Measurements from ENCODE around the gene PAPPA. TPM values are rescaled to one million over a fixed set of nuclear protein-coding genes. Genes with fewer than 3 reads are reported as not detected.

The PAPPA gene
- total and polyA plus RNA-seq, 9 of the 15 experiments (the other 6 are each of a cell fraction or from before 2014, with no cell fraction given), result 0.06 to 0.18 (median 0.11) TPM

DNA sequence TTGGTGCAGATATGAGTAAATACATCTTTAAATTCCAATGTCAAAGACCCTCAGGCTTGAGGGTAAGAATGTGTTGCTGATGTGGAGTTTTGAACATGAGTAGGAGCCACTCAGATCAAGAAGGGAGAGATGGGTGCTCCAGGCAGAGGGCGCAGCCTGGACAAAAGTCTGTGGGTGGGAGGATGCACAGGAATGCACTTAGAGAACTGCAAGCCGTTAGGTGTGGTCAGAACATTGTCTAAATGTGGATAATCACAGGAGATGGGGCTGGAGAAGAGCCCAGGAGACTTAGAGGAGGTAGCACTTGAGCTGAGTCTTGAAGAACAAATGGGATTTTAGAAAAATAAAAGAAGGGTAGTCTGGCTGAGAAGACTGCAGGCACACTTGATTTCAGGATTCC is 255.5 kb downstream of the PAPPA start:
- no peaks in the 10 kb centered on the region for H3K36me3 ChIP-seq (ENCODE audit: control insufficient read depth, insufficient read depth, low read length)
- no TSS peak for BruUV-seq (replicated peaks)
- TF ChIP-seq TEAD4 (IDR thresholded peaks at IDR 0.05; ENCODE audit: low read length) (peak; percentile 12; the same call in 1 of the 2 replicates), TEAD4 (CRISPR knock-in tag; IDR thresholded peaks at IDR 0.05; ENCODE audit: borderline replicate concordance) (no peak), ZNF445 (CRISPR knock-in tag; IDR thresholded peaks at IDR 0.05; ENCODE audit: low read depth) (no peak), ZNF444 (CRISPR knock-in tag; IDR thresholded peaks at IDR 0.05) (no peak), RCOR1 (IDR thresholded peaks at IDR 0.05; ENCODE audit: borderline replicate concordance in 1 of 2, low read depth in 2 of 2, low read length in 2 of 2) (0 out of 4 replicates have a peak, but pooled peaks of 1 of the 2 experiments have one; percentile 23), ARID2 (IDR thresholded peaks at IDR 0.05) (no peak)
- intact Hi-C loops (cut with micrococcal nuclease) (no loop called here), in situ Hi-C loops (cut with MboI) (no loop called here)
- DNase-seq (ENCODE audit: extremely low read depth in 1 of 4, low spot score in 3 of 4), result no peak
- peaks cover 0 to 18% of the 10 kb centered on the region in 2 experiments; a peak in 4 of 5 replicates for H3K4me1 ChIP-seq (replicated peaks in 1 of 2; ENCODE audit: control insufficient read depth in 2 of 2, insufficient read depth in 2 of 2, low read length in 2 of 2)
- H3K4me3 ChIP-seq, result no peak overlapping the region
- no peaks in the 10 kb centered on the region for H4K20me1 ChIP-seq (replicated peaks; ENCODE audit: control insufficient read depth, insufficient read depth, low read length)
- no peaks in the 10 kb centered on the region for H3K9me1 ChIP-seq (ENCODE audit: control insufficient read depth, insufficient read depth, low read length)
- ChIA-PET POLR2A (interaction anchor here (0.6 to 0.7 kb wide), 2 partner anchors 65 to 378 kb away, joined by 3 read pairs; no protein-coding TSS in a partner anchor), CTCF (ENCODE audit: low intra/inter-chr PET ratio) (no interaction called here)
- peak; percentile 55 for ATAC-seq
- H3K9me3 ChIP-seq (replicated peaks; ENCODE audit: control insufficient read depth, insufficient read depth, low read depth, low read length), result no peaks in the 10 kb centered on the region
- 53% methylated on average over 2 of the region's 2 CpGs for WGBS (ENCODE audit: insufficient coverage, low coverage, missing lambda C conversion rate)
- H3K79me2 ChIP-seq (ENCODE audit: control insufficient read depth, insufficient read depth, low read length), result no peaks in the 10 kb centered on the region
- H2AFZ ChIP-seq (ENCODE audit: low read depth, low read length), result peak overlapping the region; percentile 25; the same call in 1 of the 2 replicates
- H3K9ac ChIP-seq (ENCODE audit: insufficient read depth in 1 of 2, low read depth in 2 of 2, low read length in 2 of 2), result no peak overlapping the region
- FAIRE-seq, result no peak
- H3K4me2 ChIP-seq (ENCODE audit: insufficient read depth, low read length), result no peak overlapping the region
- no peak overlapping the region for H3K27ac ChIP-seq (ENCODE audit: extremely low read depth, low read depth, low read length)
- no peaks in the 10 kb centered on the region for H3K27me3 ChIP-seq (ENCODE audit: control insufficient read depth in 2 of 2, insufficient read depth in 2 of 2, low read length in 2 of 2)

DNA sequence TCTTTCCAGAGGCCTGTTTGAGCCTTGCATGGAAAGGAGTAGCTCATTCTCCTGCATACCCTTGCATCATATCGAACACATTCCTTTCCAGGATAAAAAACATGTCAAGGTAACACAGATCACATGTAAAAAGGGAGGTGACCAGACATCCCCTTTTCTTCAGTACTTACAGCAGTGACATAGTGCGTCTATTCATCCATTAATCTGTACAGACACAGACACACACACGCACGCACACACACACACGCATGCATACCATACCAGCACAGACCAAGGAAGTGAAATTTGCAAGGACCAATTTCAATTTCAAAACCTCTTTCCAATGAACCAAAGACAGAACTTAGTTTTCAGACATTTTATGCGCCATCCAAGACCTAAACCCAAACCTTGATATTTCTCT is 256.0 kb downstream of the PAPPA start:
- Histone ChIP-seq H3K79me2 (ENCODE audit: control insufficient read depth, insufficient read depth, low read length) (no peaks in the 10 kb centered on the region), H3K27ac (ENCODE audit: extremely low read depth, low read depth, low read length) (no peak overlapping the region), H3K9me1 (ENCODE audit: control insufficient read depth, insufficient read depth, low read length) (no peaks in the 10 kb centered on the region), H3K4me3 (no peak overlapping the region), H2AFZ (ENCODE audit: low read depth, low read length) (0 out of 2 replicates have a peak overlapping the region, but pooled peaks have one; percentile 25), H3K9ac (ENCODE audit: insufficient read depth in 1 of 2, low read depth in 2 of 2, low read length in 2 of 2) (no peak overlapping the region), H4K20me1 (replicated peaks; ENCODE audit: control insufficient read depth, insufficient read depth, low read length) (no peaks in the 10 kb centered on the region), H3K4me1 (replicated peaks in 1 of 2; ENCODE audit: control insufficient read depth in 2 of 2, insufficient read depth in 2 of 2, low read length in 2 of 2) (peaks cover 0 to 18% of the 10 kb centered on the region in 2 experiments; a peak in 4 of 5 replicates), H3K9me3 (replicated peaks; ENCODE audit: control insufficient read depth, insufficient read depth, low read depth, low read length) (no peaks in the 10 kb centered on the region), H3K27me3 (ENCODE audit: control insufficient read depth in 2 of 2, insufficient read depth in 2 of 2, low read length in 2 of 2) (no peaks in the 10 kb centered on the region), H3K4me2 (ENCODE audit: insufficient read depth, low read length) (no peak overlapping the region), H3K36me3 (ENCODE audit: control insufficient read depth, insufficient read depth, low read length) (no peaks in the 10 kb centered on the region)
- CTCF ChIA-PET (ENCODE audit: low intra/inter-chr PET ratio), result no interaction called here
- WGBS (ENCODE audit: insufficient coverage, low coverage, missing lambda C conversion rate), result 65% methylated on average over 6 of the region's 6 CpGs
- FAIRE-seq, result no peak
- in situ Hi-C loops (cut with MboI) (no loop called here), intact Hi-C loops (cut with micrococcal nuclease) (no loop called here)
- DNase-seq (ENCODE audit: extremely low read depth in 1 of 4, low spot score in 3 of 4), result no peak
- TF ChIP-seq RBM39 (optimal IDR thresholded peaks at IDR 0.05; ENCODE audit: low read depth, low read length), result no peak
- 0 out of 2 replicates have a peak, but pooled peaks have one; percentile 11 for TF ChIP-seq ELF4 (CRISPR knock-in tag; IDR thresholded peaks at IDR 0.05)
- no peak for TF ChIP-seq NR2C1 (IDR thresholded peaks at IDR 0.05)
- 0 out of 2 replicates have a peak, but pooled peaks have one; percentile 24 for TF ChIP-seq NR2C1 (tag; IDR thresholded peaks at IDR 0.05)
- TF ChIP-seq SMAD4 (CRISPR knock-in tag; conservative IDR thresholded peaks at IDR 0.05), result 0 out of 2 replicates have a peak, but pooled peaks have one; percentile 15
- peak; percentile 51; the same call in 2 of the 3 replicates for ATAC-seq
- POLR2A ChIA-PET, result interaction anchor here (0.6 to 1.0 kb wide), 4 partner anchors 9 to 379 kb away, joined by 3 to 7 read pairs (median 3); no protein-coding TSS in a partner anchor
- BruUV-seq (replicated peaks), result no TSS peak
